HG03354 (cell line): ENCODE results near the gene EGFL6.
A peak's percentile ranks its signal among the peaks of the same experiment; 100 is the strongest.
"Not testable (repeated sequence)": the region's sequence is repeated elsewhere in the genome, so short reads cannot be mapped to it uniquely, and the experiment has no call there.

Experiments
- ATAC-seq: cut with Tn5 transposase; IDR thresholded peaks from one replicate; pipeline ENCODE4 v1.9.1; 2021; ENCODE audit warnings: mild to moderate bottlenecking; ENCODE audit not compliant: unreplicated experiment, poor library complexity, severe bottlenecking

Gene EGFL6

DNA sequence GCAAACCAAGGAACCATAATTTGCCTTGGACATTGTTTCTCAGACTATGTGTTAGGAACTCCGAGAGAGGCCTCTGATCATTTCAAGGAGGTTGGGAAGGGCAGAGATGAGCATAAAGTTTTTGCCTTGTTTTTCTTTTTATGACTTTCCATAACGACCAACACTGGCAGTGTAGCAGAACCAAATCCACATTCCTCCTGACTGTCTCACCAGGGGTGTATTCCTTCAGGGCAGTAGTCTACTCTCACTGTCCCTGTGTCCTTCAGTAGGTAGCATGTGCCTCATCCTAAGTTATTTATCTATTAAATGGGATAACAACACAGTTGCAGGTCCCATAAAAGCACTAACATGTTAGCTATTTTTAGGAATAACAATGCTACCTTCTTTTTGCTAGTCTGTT, 20.8 kb downstream of the EGFL6 start:
- no peak for ATAC-seq

- no peak for ATAC-seq
These were observed 21.5 kb downstream of the EGFL6 start for GRCh38 chrX:13590914-13591313.

- ATAC-seq, result no peak
These were observed 28.5 kb downstream of the EGFL6 start for GRCh38 chrX:13597874-13598273.

- no peak for ATAC-seq
These were observed 29.5 kb downstream of the EGFL6 start for GRCh38 chrX:13598877-13599276.

- ATAC-seq, result no peak
These were observed 30.1 kb downstream of the EGFL6 start for GRCh38 chrX:13599491-13599890.

DNA sequence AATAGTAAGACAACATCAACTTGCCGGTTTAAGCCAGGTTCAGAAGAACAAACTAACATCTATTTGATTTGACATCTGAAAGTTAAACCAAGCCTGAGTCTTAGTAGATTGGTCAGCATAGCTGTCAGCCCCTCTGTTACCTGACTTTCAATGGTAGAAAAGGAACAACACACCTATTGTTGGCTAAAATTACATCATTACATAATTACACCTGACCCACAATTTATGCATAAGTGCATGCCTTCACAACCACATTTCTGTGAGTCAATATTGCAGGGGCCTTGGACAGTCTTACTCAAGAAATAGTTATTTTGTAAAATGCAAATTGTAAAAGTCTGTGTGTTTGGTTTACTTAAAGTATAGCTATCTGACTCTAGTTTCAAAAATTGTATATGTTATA, 36.2 kb downstream of the EGFL6 start:
- ATAC-seq, result no peak

DNA sequence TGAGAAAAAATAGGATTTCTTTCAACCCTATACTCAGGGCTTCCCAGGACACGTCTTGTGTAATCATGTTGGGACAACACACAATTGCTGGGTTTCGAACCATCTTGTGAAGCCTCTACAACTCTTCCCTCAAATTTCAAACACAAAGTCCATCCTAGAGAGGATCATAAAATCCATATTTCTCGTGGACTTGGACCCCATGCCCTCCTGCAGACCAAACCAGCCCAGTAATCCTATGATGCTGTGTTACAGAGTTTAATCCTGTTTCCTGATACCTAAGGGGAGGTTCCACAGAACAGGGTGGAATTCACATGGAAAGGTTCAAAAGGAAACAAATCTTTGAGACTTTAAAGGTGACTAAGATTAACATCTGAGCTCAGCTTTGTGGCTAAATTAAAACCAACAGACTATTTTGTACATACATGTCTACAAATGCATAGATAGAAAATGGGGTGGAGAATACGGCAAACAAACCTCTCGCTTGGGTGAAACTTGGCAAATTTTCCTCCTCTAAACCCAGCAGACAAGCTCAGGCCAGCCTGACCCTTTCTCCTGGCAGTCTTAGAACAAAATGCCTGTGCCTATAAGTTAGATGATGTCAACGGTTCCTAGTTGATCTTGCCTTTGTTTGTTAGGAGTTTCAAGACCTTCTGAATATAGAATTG, 38.1 kb downstream of the EGFL6 start:
- ATAC-seq, result no peak

DNA sequence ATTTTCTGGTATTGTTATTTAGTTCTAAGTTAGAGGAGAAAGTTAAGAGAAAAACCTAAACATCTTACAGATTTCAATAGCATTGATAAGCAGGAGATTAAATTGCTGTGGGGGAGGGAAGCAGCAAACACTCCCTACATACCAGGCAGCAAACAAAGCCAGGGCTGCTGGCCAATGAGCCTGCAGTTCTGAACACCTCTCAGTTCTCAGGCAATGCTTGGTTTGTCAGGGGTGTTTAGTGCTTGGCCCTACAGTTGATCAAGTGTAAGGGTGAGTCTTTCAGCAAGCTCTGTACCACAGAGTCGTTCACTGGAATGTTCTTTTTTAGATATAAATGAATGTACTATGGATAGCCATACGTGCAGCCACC, 38.6 kb downstream of the EGFL6 start:
- ATAC-seq, result no peak

DNA sequence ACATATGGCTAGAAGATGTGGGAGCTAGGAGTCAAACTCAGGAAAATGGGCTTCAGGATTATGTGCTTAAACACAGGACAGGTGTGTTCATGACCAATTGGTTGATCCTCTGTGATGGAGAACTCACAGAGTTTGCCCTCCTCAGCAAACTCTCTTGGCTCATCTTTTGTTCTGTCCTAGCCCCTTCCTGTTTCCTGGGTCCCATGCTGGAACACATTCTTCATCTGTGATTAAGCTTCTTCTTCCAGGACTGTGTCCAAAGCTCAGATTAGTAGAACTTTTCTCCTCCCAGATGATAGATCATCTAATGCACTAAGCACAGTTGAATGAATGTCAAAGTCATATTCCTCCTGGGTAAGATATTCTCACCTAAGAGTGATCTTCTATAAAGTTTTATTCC, 44.8 kb downstream of the EGFL6 start:
- ATAC-seq, result no peak

DNA sequence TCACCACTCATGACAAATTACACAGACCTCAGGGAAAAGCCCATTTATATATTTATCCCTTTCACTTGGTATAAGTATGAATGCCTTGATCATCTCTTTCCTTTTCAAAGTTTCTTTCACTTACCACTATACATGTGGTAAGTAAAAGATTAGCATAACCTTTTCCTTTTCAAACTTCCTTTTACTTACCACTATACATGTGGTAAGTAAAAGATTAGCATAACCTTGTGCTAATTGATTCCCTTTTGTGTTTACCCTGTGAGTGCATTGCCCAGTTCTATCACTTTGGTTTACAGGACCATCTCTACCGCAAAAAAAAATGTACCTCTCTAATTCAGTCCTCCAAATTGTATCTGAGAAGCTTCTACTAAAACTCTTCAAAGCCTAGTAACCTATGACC, 50.8 kb downstream of the EGFL6 start:
- ATAC-seq, result no peak

DNA sequence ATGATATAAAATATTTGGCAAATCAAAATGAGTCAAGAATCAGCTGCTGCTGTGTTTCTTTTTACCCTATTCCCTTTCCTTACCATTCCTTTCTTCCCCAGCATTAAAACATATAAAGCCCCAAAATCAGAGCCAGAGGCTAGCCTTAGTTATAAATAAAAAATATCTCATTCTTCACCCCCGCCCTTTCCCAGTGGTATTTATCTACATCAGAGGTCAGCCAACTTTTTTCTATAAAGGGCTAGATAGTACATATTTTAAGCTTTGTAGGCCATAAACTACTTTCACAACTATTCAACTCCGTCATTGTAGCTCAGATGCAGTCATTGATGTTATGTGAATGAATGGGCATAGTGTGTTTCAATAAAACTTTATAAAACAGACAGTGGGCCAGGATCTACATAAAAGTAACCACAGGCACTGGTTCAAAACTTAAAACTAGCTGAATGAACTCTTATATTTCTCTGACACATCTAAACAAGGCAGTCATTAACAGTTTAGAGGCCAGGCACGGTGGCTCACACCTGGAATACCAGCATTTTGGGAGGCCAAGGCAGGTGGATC, 53.1 kb downstream of the EGFL6 start:
- no peak for ATAC-seq

GRCh38 chrX:13627306-13627705, 57.9 kb downstream of the EGFL6 start:
- no peak for ATAC-seq

DNA sequence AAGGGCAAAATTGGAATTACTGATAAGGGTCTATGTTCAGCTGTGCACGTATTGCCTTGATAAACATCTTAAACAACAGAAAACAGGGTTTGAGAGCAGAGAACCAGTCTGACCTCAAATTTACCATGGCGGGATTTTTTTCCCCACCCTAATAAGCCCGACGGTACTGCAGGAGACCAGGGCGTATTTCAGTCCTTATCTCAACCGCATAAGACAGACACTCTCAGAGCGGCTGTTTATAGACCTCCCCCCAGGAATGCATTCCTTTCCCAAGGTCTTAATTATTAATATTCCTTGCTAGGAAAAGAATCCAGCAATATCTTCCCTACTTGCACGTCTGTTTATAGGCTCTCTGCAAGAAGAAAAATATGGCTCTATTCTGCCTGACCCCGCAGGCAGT, 67.8 kb downstream of the EGFL6 start:
- ATAC-seq, result not testable (repeated sequence)

DNA sequence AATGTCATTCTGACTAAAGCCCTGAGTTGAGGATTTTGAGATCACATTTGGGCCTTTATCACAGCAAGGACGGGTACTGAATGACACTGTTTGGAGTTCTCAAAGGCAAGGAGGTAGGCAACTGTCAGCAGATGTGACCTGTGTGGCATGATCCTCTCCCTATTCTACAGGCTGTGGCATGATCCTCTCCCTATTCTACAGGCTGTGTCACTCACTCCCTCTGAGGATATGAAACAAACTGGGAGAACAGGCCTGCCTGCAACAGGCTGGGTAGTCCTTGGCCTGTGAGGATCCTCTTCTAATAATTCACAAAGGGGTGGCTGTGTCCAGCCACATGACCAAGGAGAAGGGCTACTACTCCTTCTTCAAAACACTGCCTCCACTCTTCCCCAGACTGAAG, 68.6 kb downstream of the EGFL6 start:
- no peak for ATAC-seq

DNA sequence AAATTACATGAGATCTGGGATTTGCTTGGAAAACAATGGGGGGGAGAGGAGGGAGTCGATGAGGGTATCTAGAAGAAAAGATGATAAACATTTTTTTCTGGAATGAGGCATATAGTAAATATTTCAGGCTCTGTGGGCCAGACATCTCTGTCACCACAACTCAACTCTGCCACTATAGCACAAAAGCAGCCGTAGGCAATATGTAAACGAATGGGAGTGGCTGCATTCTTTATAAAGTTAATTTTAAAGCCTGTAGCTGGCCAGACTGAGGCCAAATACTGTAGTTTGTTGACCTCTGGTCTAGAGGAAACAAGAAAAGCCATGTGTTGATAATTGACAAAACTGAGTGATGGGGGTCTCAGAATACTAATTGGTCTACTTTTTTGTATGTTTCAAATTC, 69.4 kb downstream of the EGFL6 start:
- no peak for ATAC-seq

DNA sequence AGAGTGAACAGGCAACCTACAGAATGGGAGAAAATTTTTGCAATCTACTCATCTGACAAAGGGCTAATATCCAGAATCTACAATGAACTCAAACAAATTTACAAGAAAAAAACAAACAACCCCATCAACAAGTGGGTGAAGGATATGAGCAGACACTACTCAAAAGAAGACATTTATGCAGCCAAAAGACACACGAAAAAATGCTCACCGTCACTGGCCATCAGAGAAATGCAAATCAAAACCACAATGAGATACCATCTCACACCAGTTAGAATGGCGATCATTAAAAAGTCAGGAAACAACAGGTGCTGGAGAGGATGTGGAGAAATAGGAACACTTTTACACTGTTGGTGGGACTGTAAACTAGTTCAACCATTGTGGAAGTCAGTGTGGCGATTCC, 72.3 kb downstream of the EGFL6 start:
- not testable (repeated sequence) for ATAC-seq

- ATAC-seq, result no peak
These were observed 76.2 kb downstream of the EGFL6 start for GRCh38 chrX:13645464-13646153.

DNA sequence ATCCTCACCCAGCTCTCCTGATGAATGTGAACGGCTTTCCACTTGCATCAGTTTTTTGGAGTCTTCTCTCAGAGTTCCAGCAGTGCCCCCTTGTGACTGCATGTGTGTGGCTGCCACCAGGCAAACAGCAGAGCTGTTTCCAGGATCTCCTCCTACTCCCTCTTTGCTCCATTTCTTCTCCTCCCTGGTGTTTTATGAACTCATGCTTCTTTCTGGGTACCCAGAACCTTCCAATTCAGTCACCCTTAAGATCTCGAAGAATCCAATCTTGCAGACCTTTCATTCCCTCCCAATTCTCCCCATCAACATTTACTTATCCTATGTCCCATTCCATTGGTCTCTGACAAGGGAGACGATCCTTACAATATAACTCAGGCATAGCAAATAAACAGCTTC, 76.8 kb downstream of the EGFL6 start:
- ATAC-seq, result peak; percentile 50

DNA sequence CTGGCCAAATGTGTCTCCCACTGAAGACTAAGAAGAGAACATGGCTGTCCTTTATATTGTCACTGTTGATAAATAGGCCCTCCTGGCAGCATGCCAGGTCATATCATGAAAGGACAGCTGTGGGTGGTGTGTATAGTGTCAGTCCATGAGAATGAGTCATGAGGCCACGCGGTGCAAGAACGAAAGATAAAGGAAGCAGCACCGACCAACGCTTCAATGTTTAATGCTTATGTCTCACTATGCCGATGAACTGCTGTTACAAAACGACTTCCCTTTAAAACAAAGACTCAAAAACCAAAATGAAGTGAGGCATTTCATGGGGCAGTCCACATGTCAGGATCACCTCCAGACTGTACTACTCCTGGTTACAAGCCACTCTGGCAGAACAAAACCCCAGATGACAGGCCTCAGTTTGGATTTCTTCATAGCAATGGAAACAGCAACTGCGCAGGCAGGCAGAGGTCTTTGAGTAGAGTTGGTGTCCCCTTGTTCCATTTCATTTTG, 78.4 kb downstream of the EGFL6 start:
- ATAC-seq, result no peak

- not testable (repeated sequence) for ATAC-seq
These were observed 78.9 kb downstream of the EGFL6 start for GRCh38 chrX:13648336-13648735.

GRCh38 chrX:13649838-13650237, 80.4 kb downstream of the EGFL6 start:
- ATAC-seq, result no peak
